Motor neuron (in vitro differentiated cells): ENCODE results near the gene MFGE8. TPM values are rescaled to one million over a fixed set of nuclear protein-coding genes. Genes with fewer than 3 reads are reported as not detected.

ENCODE experiments used
- ATAC-seq, 8 experiments: fragments of 200-7000 bp; cut with Tn5 transposase; replicated peaks in 6 of 8; 2 replicates each; pipeline ENCODE4 v1.8.0; 2021; ENCODE audit warnings: mild to moderate bottlenecking in 8 of 8, moderate library complexity in 8 of 8
- H3K27ac ChIP-seq, 2 donors: fragments of 250-450 bp; sonication (Bioruptor Pico); 2 replicates each; pipeline ENCODE4 v1.9.0; 2021; ENCODE audit warnings: antibody characterized with exemption in 2 of 2, mild to moderate bottlenecking in 2 of 2, moderate library complexity in 1 of 2
- H3K4me1 ChIP-seq, 2 donors: fragments of 250-450 bp; sonication (Bioruptor Pico); replicated peaks in 1 of 2; 2 replicates each; pipeline ENCODE4 v1.6.1; 2021; ENCODE audit warnings: antibody characterized with exemption in 2 of 2, mild to moderate bottlenecking in 2 of 2, moderate library complexity in 1 of 2
- H3K4me3 ChIP-seq, 5 donors: fragments of 250-450 bp; sonication (Bioruptor Pico); 2 replicates each; pipeline ENCODE4 v1.9.0; 2021; ENCODE audit warnings: antibody characterized with exemption in 5 of 5, mild to moderate bottlenecking in 5 of 5, moderate library complexity in 4 of 5
- WGBS, 10 experiments: fragments of 450-650 bp; shearing (Covaris generic); methylation state at CpG; one replicate each; pipeline ENCODE4 v1.0.0; 2022; 5-methylcytosine and 5-hydroxymethylcytosine counted together
- in situ Hi-C, 9 experiments: fragments of 400-800 bp; cut with MboI; loops; one replicate each; pipeline ENCODE4 v1.15.0; 2021; ENCODE audit warnings: low sequenced_read_pairs in 9 of 9, low pct_unique_long_range_greater_than_20kb in 2 of 9; ENCODE audit not compliant: unreplicated experiment in 9 of 9
- total RNA-seq, 8 experiments: library from RNA; unstranded; fragments of 300-600 nt; gene quantifications; 2 replicates each; pipeline versions ENCODE4 v1.2.3 to v1.2.4, GENCODE V29; 2022

Gene MFGE8
- total RNA-seq, 8 experiments from 2014 or later, result 7.4 to 60.1 (median 33.8) TPM

DNA sequence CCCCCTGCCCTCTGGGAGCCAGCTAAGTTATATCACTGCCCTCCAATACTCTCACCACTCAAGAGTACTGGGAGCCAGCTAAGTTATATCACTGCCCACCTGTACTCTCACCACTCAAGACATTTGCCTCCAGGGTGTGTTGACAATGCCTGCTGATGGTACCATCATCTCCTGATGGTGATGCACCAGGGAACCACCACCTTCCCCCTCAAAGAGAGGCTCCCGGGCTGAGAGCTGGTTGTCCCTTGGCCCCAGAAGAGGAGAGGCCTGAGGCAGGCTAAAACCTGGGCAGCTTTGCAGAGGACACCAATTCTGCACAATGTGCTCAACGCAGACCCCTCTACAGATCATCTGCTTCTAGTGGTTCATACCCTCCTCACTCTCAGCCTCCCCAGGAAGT lies 10.3 kb downstream of the MFGE8 start:
- ATAC-seq, result no peak
- peaks cover 0 to 5% of the 10 kb centered on the region in 2 donors for H3K4me1 ChIP-seq
- no peak overlapping the region for H3K4me3 ChIP-seq
- in situ Hi-C loops, result loop anchor here in 3 of 9 experiments (10.0 to 25.0 kb wide), 3 partner anchors 109 to 284 kb away; no protein-coding TSS in a partner anchor
- WGBS, 10 experiments, result 0 to 100% (median 100%) methylated on average over 1 of the region's 2 CpGs; no CpG with 5 or more reads in 4 of the 10 experiments
- no peak overlapping the region for H3K27ac ChIP-seq

DNA sequence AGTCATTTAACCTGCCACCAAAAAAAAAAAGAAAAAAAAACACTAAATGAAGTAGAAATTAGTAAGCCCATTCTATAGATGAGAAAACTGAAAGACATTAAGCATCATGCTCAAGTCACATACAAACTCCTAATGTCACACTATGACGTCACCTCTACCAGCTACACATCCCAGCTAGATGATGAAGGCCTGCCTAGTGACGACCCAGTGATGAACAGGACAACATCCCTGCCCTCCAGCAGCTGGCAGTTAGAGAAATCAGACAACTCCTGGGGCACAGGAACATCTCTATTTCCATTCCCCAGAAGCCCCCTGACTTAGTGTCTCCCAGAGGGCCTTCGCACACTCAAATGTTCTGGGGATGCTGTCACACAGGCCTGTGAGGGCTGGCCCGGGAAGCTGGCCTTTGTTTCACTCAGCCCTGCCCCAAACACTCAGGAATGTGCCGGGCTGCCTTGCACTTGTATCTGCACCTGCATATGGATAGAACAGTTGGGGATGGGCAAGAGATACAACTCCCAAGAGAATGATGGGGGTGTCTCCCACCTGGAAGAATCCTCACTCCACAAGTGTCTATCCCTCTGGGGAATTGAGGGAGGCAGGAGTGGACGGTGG lies 10.9 kb downstream of the MFGE8 start:
- peaks cover 0 to 8% of the 10 kb centered on the region in 2 donors for H3K4me1 ChIP-seq
- no peak for ATAC-seq
- in situ Hi-C loops, result loop anchor here in 3 of 9 experiments (10.0 to 25.0 kb wide), 3 partner anchors 110 to 285 kb away; no protein-coding TSS in a partner anchor
- 67 to 100% (median 84%) methylated on average over 1 to 5 of the region's 6 CpGs; no CpG with 5 or more reads in 2 of the 10 experiments for WGBS, 10 experiments
- no peak overlapping the region for H3K4me3 ChIP-seq
- no peak overlapping the region for H3K27ac ChIP-seq

- WGBS, 10 experiments, result 73 to 100% (median 96%) methylated on average over 2 to 6 of the region's 15 CpGs; no CpG with 5 or more reads in 5 of the 10 experiments
- Histone ChIP-seq H3K27ac (no peak overlapping the region), H3K4me1 (peaks cover 3 to 14% of the 10 kb centered on the region in 2 donors), H3K4me3 (no peak overlapping the region)
- ATAC-seq, result no peak
- in situ Hi-C loops, result loop anchor here in 3 of 9 experiments (10.0 to 25.0 kb wide), 3 partner anchors 111 to 286 kb away; no protein-coding TSS in a partner anchor
Observed at GRCh38 chr15:88901508-88902220, 11.5 kb downstream of the MFGE8 start.

DNA sequence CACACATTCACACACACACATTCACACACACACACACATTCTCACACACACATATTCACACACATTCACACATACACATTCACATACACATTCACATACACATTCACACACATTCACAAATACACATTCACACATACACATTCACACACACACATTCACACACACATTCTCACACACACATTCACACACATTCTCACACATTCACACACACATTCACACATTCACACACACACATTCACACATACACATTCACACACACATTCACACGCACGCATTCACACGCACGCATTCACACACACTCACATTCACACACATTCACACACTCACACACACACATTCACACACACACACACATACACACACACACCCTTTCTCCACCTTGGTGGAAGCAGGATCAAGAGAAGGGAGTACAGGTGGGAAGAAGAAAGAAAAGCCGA lies 12.2 kb downstream of the MFGE8 start:
- H3K27ac ChIP-seq, result no peak overlapping the region

GRCh38 chr15:88900309-88900981 lies 12.7 kb downstream of the MFGE8 start:
- no peak overlapping the region for H3K27ac ChIP-seq
- peaks cover 3 to 19% of the 10 kb centered on the region in 2 donors for H3K4me1 ChIP-seq
- in situ Hi-C loops, result loop anchor here in 3 of 9 experiments (10.0 to 25.0 kb wide), 3 partner anchors 112 to 287 kb away; no protein-coding TSS in a partner anchor
- WGBS, 10 experiments, result 60 to 100% (median 78%) methylated on average over 1 to 6 of the region's 12 CpGs; no CpG with 5 or more reads in 4 of the 10 experiments
- ATAC-seq, result peak in 7 of 8 experiments; percentile 9 to 77 (median 27)
- H3K4me3 ChIP-seq, result no peak overlapping the region

More for the DNA sequence above, 12.2 kb downstream of the MFGE8 start:
- Histone ChIP-seq H3K4me1 (peaks cover 3 to 19% of the 10 kb centered on the region in 2 donors), H3K4me3 (no peak overlapping the region)
- WGBS, 10 experiments, result 100% methylated on average over 1 of the region's 5 CpGs; no CpG with 5 or more reads in 9 of the 10 experiments
- in situ Hi-C loops, result loop anchor here in 3 of 9 experiments (10.0 to 25.0 kb wide), 3 partner anchors 111 to 286 kb away; no protein-coding TSS in a partner anchor
- no peak for ATAC-seq

DNA sequence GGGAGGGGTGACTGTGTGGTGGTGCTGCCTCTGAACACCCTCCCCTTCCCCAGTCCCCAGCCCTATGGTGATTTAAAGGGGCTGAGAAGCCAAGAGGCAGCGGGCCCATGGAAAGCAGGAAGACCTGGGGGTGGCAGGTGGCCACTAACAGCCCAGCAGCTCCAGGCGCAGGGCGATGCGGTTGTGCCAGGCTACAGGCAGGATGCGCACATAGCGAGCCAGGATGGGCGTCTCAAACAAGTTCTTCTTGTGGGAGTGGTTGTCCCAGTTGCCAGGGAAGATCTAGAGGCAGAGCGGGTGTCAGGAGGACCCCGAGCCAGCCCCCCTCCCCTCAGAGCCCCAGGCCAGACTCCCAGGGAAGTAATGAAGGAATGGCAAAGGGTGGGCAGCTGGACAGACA lies 13.9 kb downstream of the MFGE8 start:
- no peak overlapping the region for H3K4me3 ChIP-seq
- ATAC-seq, result no peak
- no peak overlapping the region for H3K27ac ChIP-seq
- in situ Hi-C loops, result no loop called here
- H3K4me1 ChIP-seq, result peaks cover 3 to 14% of the 10 kb centered on the region in 2 donors
- WGBS, 10 experiments, result 92% methylated on average over 5 of the region's 9 CpGs; no CpG with 5 or more reads in 9 of the 10 experiments

GRCh38 chr15:88898736-88899135 lies 14.4 kb downstream of the MFGE8 start:
- 80 to 100% (median 100%) methylated on average over 1 of the region's 15 CpGs; no CpG with 5 or more reads in 6 of the 10 experiments for WGBS, 10 experiments
- in situ Hi-C loops, result no loop called here
- H3K4me3 ChIP-seq, result no peak overlapping the region
- ATAC-seq, result no peak
- H3K27ac ChIP-seq, result no peak overlapping the region
- peaks cover 3 to 14% of the 10 kb centered on the region in 2 donors for H3K4me1 ChIP-seq

DNA sequence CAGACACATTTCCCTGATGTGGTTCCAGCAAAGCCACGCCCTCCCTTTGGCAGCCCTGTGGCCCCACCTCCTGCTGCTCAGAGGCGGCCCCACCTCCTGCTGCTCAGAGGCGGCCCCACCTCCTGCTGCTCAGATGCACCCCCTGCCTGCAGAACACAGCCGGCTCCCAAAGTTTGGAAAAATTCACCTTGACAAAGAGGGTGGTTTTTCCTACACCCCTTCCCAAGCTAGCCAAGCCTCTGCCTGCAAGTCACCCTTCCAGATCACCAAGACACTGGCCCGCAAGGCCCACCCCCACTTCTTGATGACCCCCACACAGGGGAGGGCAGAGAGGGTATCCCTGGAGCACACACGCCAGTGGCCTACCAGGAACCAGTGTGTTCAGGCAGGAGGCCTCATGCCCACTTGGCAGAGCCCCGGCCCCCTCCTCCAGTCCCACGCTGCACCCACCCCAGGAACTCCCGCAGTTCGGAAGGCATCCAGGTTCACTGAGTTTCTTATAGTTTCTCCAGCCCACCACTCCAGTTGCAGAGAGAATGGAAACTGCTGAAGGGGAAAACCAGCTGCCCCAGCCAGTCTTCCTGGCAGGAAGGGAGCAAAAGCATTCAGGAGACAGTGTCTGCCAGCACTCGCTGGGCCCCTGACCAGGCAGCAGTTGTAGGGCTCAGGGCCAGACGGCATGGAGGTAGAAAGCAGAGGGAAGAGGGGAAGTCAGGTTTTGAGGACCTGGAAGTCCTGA lies 15.6 kb downstream of the MFGE8 start:
- peak; percentile 74 to 98 (median 96) for ATAC-seq
- Histone ChIP-seq H3K4me3 (no peak overlapping the region), H3K4me1 (peaks cover 3 to 14% of the 10 kb centered on the region in 2 donors), H3K27ac (no peak overlapping the region)
- 0 to 100% (median 79%) methylated on average over 1 to 3 of the region's 12 CpGs; no CpG with 5 or more reads in 5 of the 10 experiments for WGBS, 10 experiments
- in situ Hi-C loops, result no loop called here

DNA sequence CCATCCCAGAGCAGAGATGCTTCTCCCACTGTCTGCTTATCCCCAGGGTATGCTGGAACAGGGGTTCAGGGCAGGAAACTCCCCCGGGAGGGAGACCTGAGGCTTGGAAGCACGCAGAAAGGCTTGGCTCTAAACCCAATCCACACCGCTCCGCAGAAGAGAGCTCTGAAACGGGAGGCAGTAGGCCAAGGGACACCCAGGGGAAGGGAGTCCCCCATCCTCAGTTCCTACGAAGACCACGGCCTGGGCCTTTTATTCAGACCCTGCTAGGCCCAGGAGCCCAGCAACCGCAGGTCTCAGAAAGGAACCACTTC lies 16.1 kb downstream of the MFGE8 start:
- Histone ChIP-seq H3K4me1 (peaks cover 3 to 14% of the 10 kb centered on the region in 2 donors), H3K27ac (no peak overlapping the region), H3K4me3 (no peak overlapping the region)
- ATAC-seq, result no peak
- 6 to 65% methylated on average over 3 to 6 of the region's 8 CpGs; no CpG with 5 or more reads in 8 of the 10 experiments for WGBS, 10 experiments
- in situ Hi-C loops, result no loop called here

DNA sequence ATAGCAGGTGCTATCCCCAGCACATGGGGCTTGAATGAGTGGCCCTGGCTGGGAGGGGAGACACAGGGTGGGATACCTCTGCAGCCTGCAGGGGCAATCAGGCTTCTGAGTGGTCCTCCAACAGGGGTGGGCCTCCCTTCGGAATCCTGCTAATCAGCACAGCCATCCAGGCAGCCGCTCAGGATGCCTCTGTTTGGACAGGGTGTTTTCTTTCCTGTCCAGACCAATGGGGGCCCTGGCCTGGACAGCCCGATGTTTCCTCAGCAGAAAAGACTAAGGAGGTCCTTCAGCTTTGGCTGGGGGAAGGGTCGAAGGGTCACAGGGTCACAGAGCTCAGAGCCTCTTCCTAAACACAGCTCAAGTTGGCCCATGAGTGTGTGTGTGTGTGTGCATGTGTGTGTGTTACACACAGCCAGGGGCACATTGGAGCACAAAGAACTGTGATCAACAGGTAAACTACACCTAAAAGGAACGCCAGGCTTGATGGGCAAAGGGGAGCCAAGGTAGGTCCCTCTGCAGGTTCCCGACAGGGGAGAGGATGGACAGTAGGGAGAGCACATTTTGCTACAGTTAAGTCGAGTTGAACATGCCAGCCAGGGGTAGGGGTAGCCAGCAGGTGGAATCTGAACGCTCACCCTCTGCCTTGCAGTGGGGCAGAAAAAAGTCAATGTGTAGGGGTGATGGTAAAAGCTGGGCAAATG lies 16.7 kb downstream of the MFGE8 start:
- no peak for ATAC-seq
- no peak overlapping the region for H3K4me3 ChIP-seq
- no peak overlapping the region for H3K27ac ChIP-seq
- 83% methylated on average over 3 of the region's 8 CpGs; no CpG with 5 or more reads in 8 of the 10 experiments for WGBS, 10 experiments
- H3K4me1 ChIP-seq, result peaks cover 3 to 14% of the 10 kb centered on the region in 2 donors
- in situ Hi-C loops, result no loop called here

- in situ Hi-C loops, result no loop called here
- ATAC-seq, result peak in 3 of 8 experiments; percentile 12 to 49 (median 21)
- Histone ChIP-seq H3K27ac (no peak within 1 kb of the TSS), H3K4me1 (peaks cover 3 to 14% of the 10 kb centered on the region in 2 donors), H3K4me3 (peak within 1 kb of the TSS in 2 of 5 donors; percentile 1 to 16)
- 0 to 40% (median 9%) methylated on average over 1 to 9 of the region's 70 CpGs; no CpG with 5 or more reads in 5 of the 10 experiments for WGBS, 10 experiments
Observed at GRCh38 chr15:88894819-88895767, 18.1 kb downstream of the MFGE8 start, which contains the start of gene HAPLN3. TSS of gene HAPLN3 (minus strand) at chr15:88895544. CDS start at chr15:88887298, 8,246 bp downstream.
